A549 (cell line): ENCODE data around the gene PCDHGB2. TPM values are rescaled to one million over a fixed set of nuclear protein-coding genes. Genes with fewer than 3 reads are reported as not detected.

Source experiments
- ATAC-seq, 2 experiments: fragments of 200-7000 bp in 1 of 2; fragments of >200 bp in 1 of 2; cut with Nextera tagmentation in 1 of 2; cut with Tn5 transposase in 1 of 2; 3 replicates each; pipeline versions ENCODE4 v1.8.0 to v1.9.1; 2018 to 2020; ENCODE audit warnings: mild to moderate bottlenecking in 1 of 2, moderate library complexity in 1 of 2
- CTCF ChIA-PET: fragments of 300-600 bp; sonication (Branson Sonifier 250); formaldehyde crosslinking; extraction: SDS; loops from one replicate; lab custom pipeline; 2021; ENCODE audit warnings: antibody characterized with exemption, inconsistent platforms; lab: Yijun Ruan, JAX
- POLR2A ChIA-PET: fragments of 350-600 bp; formaldehyde crosslinking; extraction: SDS; loops from one replicate; lab custom pipeline; 2021; ENCODE audit warnings: antibody characterized with exemption, inconsistent platforms; lab: Yijun Ruan, JAX
- DNase-seq, 2 experiments: peaks; one replicate each; pipeline versions ENCODE4 v3.0.0 to v3.0.0-alpha.2; 2011 to 2016; ENCODE audit warnings: low read depth in 1 of 2, low spot score in 1 of 2
- FAIRE-seq: peaks from 2 replicates; lab custom pipeline; 2011; peaks lifted over from hg19 to GRCh38; lab: Jason Lieb, UNC
- H3K27ac ChIP-seq, 2 experiments: fragments of >200 bp; sonication (Bioruptor Twin); formaldehyde crosslinking; 3 replicates each; pipeline ENCODE4 v1.5.1; 2016 to 2017
- H3K4me1 ChIP-seq: fragments of >200 bp; sonication (Bioruptor Twin); formaldehyde crosslinking; 3 replicates; pipeline ENCODE4 v1.6.1; 2016
- H3K4me2 ChIP-seq: fragments of >200 bp; sonication (Bioruptor Twin); formaldehyde crosslinking; 3 replicates; pipeline ENCODE4 v1.6.1; 2016
- H3K4me3 ChIP-seq: fragments of >200 bp; sonication (Bioruptor Twin); formaldehyde crosslinking; 3 replicates; pipeline ENCODE4 v1.5.1; 2016
- H3K9me3 ChIP-seq: fragments of >200 bp; sonication (Bioruptor Twin); formaldehyde crosslinking; 3 replicates; pipeline ENCODE4 v1.6.1; 2016
- CBX2 ChIP-seq: fragments of 200-600 bp; sonication (generic); IDR thresholded peaks from 2 replicates; pipeline ENCODE4 v1.6.1; 2016; ENCODE audit warnings: low read depth, mild to moderate bottlenecking, borderline replicate concordance
- CBX8 ChIP-seq: fragments of 200-600 bp; sonication (generic); IDR thresholded peaks from 2 replicates; pipeline ENCODE4 v1.6.1; 2016
- CEBPB ChIP-seq, 2 experiments: fragments of >200 bp in 1 of 2; sonication (Bioruptor Twin) in 1 of 2; formaldehyde crosslinking in 1 of 2; IDR thresholded peaks; 2 replicates each; pipeline ENCODE4 v1.6.1; 2012 to 2016
- ESRRA ChIP-seq: fragments of 150-350 bp; IDR thresholded peaks from 2 replicates; pipeline ENCODE4 v1.6.1; 2014; ENCODE audit warnings: mild to moderate bottlenecking, low read length, borderline replicate concordance
- GATA3 ChIP-seq: IDR thresholded peaks from 2 replicates; pipeline ENCODE4 v1.6.1; 2012; ENCODE audit warnings: borderline replicate concordance
- HDAC2 ChIP-seq: fragments of 200-600 bp; sonication (generic); IDR thresholded peaks from 2 replicates; pipeline ENCODE4 v1.6.1; 2016
- HEYL ChIP-seq: fragments of 250-450 bp; sonication (Bioruptor Pico); IDR thresholded peaks from 2 replicates; pipeline ENCODE4 v1.8.0; 2021; ENCODE audit warnings: mild to moderate bottlenecking, moderate library complexity
- HOXB13 ChIP-seq: fragments of 250-450 bp; sonication (Bioruptor Pico); IDR thresholded peaks from 2 replicates; pipeline ENCODE4 v1.5.0; 2020; ENCODE audit warnings: low read depth, mild to moderate bottlenecking, moderate library complexity
- JUNB ChIP-seq: fragments of >200 bp; sonication (Bioruptor Twin); formaldehyde crosslinking; IDR thresholded peaks from 2 replicates; pipeline ENCODE4 v1.6.1; 2016
- KDM5A ChIP-seq: fragments of 200-600 bp; sonication (generic); IDR thresholded peaks from 2 replicates; pipeline ENCODE4 v1.6.1; 2016; ENCODE audit warnings: antibody characterized with exemption, mild to moderate bottlenecking
- PHF8 ChIP-seq: fragments of 200-600 bp; sonication (generic); IDR thresholded peaks from 2 replicates; pipeline ENCODE4 v1.6.1; 2016; ENCODE audit warnings: low read depth, mild to moderate bottlenecking, antibody characterized with exemption, moderate library complexity, borderline replicate concordance
- POLR2A ChIP-seq: IDR thresholded peaks from 2 replicates; pipeline ENCODE4 v1.6.1; 2012; ENCODE audit warnings: mild to moderate bottlenecking, low read length
- RAD21 ChIP-seq, 2 experiments: fragments of >200 bp in 1 of 2; sonication (Bioruptor Twin) in 1 of 2; formaldehyde crosslinking in 1 of 2; IDR thresholded peaks in 1 of 2; conservative IDR thresholded peaks in 1 of 2; 2 replicates in 1 of 2; 3 replicates in 1 of 2; pipeline ENCODE4 v1.6.1; 2012 to 2018; ENCODE audit warnings: inconsistent platforms in 1 of 2
- RNF2 ChIP-seq: fragments of 200-600 bp; sonication (generic); IDR thresholded peaks from 2 replicates; pipeline ENCODE4 v1.6.1; 2016; ENCODE audit warnings: low read depth, mild to moderate bottlenecking, antibody characterized with exemption, moderate library complexity, borderline replicate concordance
- SMC3 ChIP-seq: fragments of >200 bp; sonication (Bioruptor Twin); formaldehyde crosslinking; IDR thresholded peaks from 3 replicates; pipeline ENCODE4 v1.6.1; 2018; ENCODE audit warnings: inconsistent platforms
- ZNF302 ChIP-seq: fragments of 250-450 bp; sonication (Bioruptor Pico); IDR thresholded peaks from 2 replicates; pipeline ENCODE4 v1.9.0; 2021; ENCODE audit warnings: inconsistent platforms, mild to moderate bottlenecking, moderate library complexity
- WGBS: methylation state at CpG from one replicate; pipeline ENCODE4 v1.1.6; 2017; ENCODE audit errors: missing lambda C conversion rate; 5-methylcytosine and 5-hydroxymethylcytosine counted together
- polyA plus RNA-seq, 4 experiments: library from polyadenylated mRNA; depleted of rRNA in 3 of 4; stranded (reverse); fragments of >200 nt; fragmentation: RNase III in 1 of 4; extraction: RNeasy Plus Mini Kit Qiagen cat#74134 plus additional on column Dnase treatment in 1 of 4; gene quantifications; 2 replicates in 3 of 4; 3 replicates in 1 of 4; pipeline ENCODE4 v1.2.3, GENCODE V29; 2011 to 2017
- TF ChIP-seq, protein P1 (sequence below): fragments of >200 bp; sonication (Bioruptor Twin); formaldehyde crosslinking; IDR thresholded peaks from 3 replicates; pipeline ENCODE4 v1.5.1; 2016
- TF ChIP-seq, protein P2 (sequence below): fragments of >200 bp; sonication (Bioruptor Twin); formaldehyde crosslinking; IDR thresholded peaks from 2 replicates; pipeline ENCODE4 v1.6.1; 2016
- TF ChIP-seq, protein P3 (sequence below): IDR thresholded peaks from 2 replicates; pipeline ENCODE4 v1.6.1; 2012; ENCODE audit warnings: low read depth, borderline replicate concordance

Gene PCDHGB2
- polyA plus RNA-seq, 2 of the 4 experiments (the other 2 are of a cell fraction), result 0.04 to 0.36 TPM

DNA sequence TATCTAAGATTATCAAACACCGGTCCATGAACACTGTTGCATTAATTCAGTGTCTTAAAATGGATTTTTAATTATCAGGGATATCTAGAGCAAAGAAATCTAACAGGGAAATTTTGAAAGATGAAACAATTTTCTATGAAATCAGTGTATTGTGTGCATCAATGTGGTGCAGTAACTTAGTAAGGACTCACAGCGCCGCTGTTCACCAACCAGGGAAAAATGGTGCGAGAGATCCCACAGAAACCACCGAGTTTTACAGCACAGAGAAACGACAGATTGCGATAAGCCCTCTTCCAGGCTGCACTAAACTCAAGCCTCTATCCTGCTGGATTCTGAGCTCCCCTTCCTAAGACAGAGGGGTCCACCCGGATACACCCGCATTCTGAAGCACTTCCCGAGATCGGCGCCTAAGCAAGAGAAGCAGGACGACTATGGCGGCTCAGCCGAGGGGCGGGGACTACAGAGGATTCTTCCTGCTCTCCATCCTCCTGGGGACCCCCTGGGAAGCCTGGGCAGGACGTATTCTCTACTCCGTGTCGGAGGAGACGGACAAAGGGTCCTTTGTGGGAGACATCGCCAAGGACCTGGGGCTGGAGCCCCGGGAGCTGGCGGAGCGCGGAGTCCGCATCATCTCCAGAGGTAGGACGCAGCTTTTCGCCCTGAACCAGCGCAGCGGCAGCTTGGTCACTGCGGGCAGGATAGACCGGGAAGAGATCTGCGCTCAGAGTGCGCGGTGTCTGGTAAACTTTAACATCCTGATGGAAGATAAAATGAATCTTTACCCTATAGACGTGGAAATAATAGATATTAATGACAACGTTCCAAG, 22.9 kb downstream of the PCDHGB2 start, which contains the start of gene PCDHGA7:
Gene PCDHGA7 (plus strand): TSS at position 274 of the 826 bp plus-strand sequence. CDS start 158 bp downstream, at position 432.
- Histone ChIP-seq H3K9me3 (peaks cover 35% of the 10 kb centered on the region), H3K4me1 (no peaks in the 10 kb centered on the region), H3K4me3 (peak within 1 kb of the TSS; percentile 88), H3K4me2 (peak within 1 kb of the TSS; percentile 99)
- DNase-seq (peak; percentile 67 to 78), ATAC-seq (peak; percentile 96)
- 3% methylated on average over 28 of the region's 37 CpGs for WGBS
- TF ChIP-seq ZNF302 (no peak), CBX2 (no peak), PHF8 (no peak), JUNB (no peak), HDAC2 (no peak), KDM5A (no peak), HEYL (CRISPR knock-in tag) (no peak), HOXB13 (CRISPR knock-in tag) (no peak), RNF2 (no peak), ESRRA (no peak), SMC3 (peak; percentile 51; the same call in 2 of the 3 replicates), RAD21 (conservative IDR thresholded peaks at IDR 0.05 in 1 of 2, IDR thresholded peaks at IDR 0.05 in 1 of 2) (peak; percentile 71 to 78), GATA3 (0 out of 2 replicates have a peak, but pooled peaks have one; percentile 15), CEBPB (IDR thresholded peaks at IDR 0.05) (no peak), POLR2A (no peak), CBX8 (no peak)
- TF ChIP-seq, protein P1, sequence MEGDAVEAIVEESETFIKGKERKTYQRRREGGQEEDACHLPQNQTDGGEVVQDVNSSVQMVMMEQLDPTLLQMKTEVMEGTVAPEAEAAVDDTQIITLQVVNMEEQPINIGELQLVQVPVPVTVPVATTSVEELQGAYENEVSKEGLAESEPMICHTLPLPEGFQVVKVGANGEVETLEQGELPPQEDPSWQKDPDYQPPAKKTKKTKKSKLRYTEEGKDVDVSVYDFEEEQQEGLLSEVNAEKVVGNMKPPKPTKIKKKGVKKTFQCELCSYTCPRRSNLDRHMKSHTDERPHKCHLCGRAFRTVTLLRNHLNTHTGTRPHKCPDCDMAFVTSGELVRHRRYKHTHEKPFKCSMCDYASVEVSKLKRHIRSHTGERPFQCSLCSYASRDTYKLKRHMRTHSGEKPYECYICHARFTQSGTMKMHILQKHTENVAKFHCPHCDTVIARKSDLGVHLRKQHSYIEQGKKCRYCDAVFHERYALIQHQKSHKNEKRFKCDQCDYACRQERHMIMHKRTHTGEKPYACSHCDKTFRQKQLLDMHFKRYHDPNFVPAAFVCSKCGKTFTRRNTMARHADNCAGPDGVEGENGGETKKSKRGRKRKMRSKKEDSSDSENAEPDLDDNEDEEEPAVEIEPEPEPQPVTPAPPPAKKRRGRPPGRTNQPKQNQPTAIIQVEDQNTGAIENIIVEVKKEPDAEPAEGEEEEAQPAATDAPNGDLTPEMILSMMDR, result peak; percentile 80
- TF ChIP-seq, protein P2, sequence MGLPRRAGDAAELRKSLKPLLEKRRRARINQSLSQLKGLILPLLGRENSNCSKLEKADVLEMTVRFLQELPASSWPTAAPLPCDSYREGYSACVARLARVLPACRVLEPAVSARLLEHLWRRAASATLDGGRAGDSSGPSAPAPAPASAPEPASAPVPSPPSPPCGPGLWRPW, result no peak
- TF ChIP-seq, all 56 proteins: peak for 4
- H3K27ac ChIP-seq, result peak within 1 kb of the TSS; percentile 87 to 88
- ChIA-PET CTCF (interaction anchor here (0.6 to 2.2 kb wide), 33 partner anchors 11 to 562 kb away, joined by 3 to 19 read pairs (median 4); partner anchors contain the start of genes PCDHA5, PCDHGA1, PCDHGA5 and PCDHGB3), POLR2A (interaction anchor here (0.8 to 1.5 kb wide), 3 partner anchors 13 to 181 kb away, joined by 3 to 4 read pairs (median 3); partner anchors contain the start of genes PCDHGB3 and TAF7)
- FAIRE-seq, result no peak

DNA sequence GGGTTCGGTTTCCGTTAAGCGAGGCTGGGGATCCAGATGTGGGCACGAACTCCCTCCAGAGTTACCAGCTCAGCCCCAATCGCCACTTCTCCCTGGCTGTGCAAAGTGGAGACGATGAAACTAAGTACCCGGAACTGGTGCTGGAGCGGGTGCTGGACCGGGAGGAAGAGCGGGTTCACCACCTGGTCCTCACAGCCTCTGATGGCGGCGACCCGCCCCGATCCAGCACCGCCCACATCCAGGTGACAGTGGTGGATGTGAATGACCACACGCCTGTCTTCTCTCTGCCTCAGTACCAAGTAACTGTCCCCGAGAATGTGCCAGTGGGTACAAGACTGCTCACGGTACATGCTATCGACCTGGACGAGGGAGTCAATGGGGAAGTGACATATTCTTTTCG, 23.6 kb downstream of the PCDHGB2 start:
- ChIA-PET POLR2A (interaction anchor here (0.8 to 1.5 kb wide), 3 partner anchors 13 to 181 kb away, joined by 3 to 4 read pairs (median 3); partner anchors contain the start of genes PCDHGB3 and TAF7), CTCF (interaction anchor here (0.7 to 2.2 kb wide), 31 partner anchors 11 to 562 kb away, joined by 3 to 19 read pairs (median 4); partner anchors contain the start of genes PCDHA5, PCDHGA1, PCDHGA5 and PCDHGB3)
- Histone ChIP-seq H3K4me2 (peak overlapping the region; percentile 99), H3K9me3 (peaks cover 35% of the 10 kb centered on the region), H3K4me1 (no peaks in the 10 kb centered on the region), H3K4me3 (peak overlapping the region; percentile 88)
- WGBS, result 44% methylated on average over 21 of the region's 21 CpGs
- TF ChIP-seq, protein P3, sequence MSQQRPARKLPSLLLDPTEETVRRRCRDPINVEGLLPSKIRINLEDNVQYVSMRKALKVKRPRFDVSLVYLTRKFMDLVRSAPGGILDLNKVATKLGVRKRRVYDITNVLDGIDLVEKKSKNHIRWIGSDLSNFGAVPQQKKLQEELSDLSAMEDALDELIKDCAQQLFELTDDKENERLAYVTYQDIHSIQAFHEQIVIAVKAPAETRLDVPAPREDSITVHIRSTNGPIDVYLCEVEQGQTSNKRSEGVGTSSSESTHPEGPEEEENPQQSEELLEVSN, result no peak; the same call in 1 of the 2 replicates
- TF ChIP-seq, all 56 proteins: peak for 0
- peak overlapping the region; percentile 87 to 88 for H3K27ac ChIP-seq
- ATAC-seq, result peak; percentile 22 to 27; a peak in 4 of 6 replicates
- peak in 1 of 2 experiments; percentile 20 for DNase-seq
- no peak for FAIRE-seq
